HG03103 (cell line): ENCODE measurements around the gene TSGA10IP.

Source experiments
- ATAC-seq: cut with Tn5 transposase; IDR thresholded peaks from one replicate; pipeline ENCODE4 v1.9.1; 2021; ENCODE audit warnings: low read depth; ENCODE audit not compliant: unreplicated experiment

Gene TSGA10IP

DNA sequence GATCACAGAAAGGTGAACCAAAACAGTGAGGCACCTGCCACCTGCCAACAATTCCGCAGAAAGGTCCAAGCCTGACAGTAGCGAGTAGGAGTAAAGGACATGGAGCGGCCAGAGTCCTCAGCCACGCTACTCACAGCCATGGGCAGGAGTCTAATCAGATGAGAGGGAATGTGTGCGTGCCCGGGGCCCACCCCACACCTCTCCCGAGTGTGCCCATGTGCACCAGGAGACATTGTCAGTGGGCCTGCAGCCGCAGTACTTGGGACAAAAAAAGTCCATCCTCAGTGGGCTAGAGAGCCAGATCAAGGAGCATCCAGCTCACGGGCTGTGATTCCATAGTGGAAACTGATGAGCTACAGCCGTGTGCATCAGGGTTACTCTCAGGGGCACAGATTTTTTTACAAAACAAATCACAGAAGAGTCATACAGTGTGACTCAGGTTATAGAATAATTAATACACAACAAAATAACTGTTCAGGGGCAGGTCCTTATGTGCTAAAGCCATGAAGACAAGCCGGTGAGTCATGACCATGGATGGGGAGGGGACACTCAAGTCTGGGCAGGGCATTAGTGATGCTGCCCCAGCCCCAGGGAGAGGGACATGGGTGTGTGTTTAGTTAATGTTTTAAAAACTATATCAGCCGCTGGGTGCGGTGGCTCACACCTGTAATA is 28.3 kb downstream of the TSGA10IP start:
- ATAC-seq = no peak

DNA sequence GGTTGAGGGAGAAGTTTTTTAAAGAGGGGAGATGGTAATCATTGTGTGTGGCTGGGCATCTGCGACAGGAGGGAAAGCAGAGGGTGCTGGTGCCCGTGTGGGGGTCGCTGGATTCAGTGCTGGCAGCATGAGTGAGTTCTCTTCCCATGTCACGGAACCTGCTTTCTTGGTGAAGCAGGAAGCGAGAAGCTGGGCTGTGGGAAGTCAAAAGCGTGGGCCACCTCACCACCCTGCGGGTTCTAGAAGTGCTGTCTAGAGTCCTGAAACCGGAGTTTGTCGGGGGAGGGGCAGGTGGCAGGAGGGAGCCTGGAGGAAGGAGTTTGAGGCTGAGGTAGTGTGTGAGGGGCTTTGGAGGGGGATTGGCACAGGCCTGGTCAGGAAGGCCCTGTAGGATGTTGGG is 30.5 kb downstream of the TSGA10IP start:
- ATAC-seq = no peak

DNA sequence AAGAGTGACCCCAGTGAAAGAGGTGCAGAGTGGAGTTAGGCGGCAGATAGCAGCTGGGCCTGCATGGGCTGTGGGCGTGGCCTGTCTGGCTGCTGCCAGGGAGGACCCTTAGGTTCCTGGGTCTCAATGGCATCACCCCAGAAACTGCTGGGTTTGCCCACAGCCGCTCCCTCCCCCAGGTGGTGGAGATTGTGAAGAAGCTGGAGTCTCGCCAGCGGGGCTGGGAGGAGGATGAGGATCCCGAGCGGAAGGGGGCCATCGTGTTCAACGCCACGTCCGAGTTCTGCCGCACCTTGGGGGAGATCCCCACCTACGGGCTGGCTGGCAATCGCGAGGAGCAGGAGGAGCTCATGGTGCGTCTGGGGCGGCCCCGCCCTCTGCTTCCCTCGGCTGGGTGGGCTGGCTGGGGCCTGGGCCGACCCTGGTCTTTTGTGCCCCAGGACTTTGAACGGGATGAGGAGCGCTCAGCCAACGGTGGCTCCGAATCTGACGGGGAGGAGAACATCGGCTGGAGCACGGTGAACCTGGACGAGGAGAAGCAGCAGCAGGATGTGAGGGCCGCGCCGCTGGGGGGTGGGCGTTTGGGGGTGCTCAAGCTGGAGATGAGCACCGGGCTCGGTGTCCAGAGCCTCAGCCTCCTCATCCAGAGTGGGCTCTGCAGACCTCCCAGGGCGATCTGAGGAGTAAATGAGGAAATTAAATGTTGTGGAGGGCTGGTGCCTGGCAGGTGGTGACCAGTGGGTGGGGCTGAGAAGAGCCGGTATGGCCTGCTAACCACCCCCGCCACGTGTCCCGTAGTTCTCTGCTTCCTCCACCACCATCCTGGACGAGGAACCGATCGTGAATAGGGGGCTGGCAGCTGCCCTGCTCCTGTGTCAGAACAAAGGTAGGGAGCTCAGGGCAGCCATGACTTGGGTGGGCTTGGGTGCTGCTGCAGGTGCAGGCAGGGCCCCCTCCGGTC is 31.2 kb downstream of the TSGA10IP start:
- ATAC-seq = no peak

DNA sequence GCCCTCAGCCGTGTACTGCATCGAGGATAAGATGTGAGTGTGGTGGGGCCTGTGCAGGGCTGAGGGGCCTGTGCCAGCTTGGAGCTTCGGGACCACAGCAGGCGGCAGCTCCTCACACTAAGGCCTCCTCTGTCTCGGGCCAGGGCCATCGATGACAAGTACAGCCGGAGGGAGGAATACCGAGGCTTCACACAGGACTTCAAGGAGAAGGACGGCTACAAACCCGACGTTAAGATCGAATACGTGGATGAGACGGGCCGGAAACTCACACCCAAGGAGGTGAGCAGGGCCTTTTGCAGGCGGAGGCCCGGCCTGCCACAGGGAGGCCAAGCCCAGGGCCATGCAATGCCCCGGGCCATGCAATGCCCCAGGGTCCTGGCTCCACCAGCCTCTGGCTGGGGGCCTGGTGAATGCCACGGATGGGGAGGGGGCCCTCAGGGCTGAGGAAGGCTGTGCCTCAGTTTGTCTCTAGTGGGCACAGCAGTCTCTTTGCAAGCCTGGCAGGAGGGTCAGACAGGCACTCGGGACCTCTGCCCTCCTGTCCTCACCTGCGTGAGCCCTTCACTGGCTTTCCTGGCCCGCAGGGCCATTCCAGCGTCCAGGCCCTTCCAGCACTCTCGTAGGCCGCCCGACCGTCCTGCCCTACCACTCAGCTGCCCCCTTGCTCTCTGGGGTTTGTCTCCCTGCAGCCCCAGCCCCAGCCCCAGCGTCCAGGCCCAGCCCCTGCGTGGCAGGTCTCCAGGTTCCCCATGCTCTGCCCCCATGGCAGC is 32.5 kb downstream of the TSGA10IP start:
- no peak for ATAC-seq

DNA sequence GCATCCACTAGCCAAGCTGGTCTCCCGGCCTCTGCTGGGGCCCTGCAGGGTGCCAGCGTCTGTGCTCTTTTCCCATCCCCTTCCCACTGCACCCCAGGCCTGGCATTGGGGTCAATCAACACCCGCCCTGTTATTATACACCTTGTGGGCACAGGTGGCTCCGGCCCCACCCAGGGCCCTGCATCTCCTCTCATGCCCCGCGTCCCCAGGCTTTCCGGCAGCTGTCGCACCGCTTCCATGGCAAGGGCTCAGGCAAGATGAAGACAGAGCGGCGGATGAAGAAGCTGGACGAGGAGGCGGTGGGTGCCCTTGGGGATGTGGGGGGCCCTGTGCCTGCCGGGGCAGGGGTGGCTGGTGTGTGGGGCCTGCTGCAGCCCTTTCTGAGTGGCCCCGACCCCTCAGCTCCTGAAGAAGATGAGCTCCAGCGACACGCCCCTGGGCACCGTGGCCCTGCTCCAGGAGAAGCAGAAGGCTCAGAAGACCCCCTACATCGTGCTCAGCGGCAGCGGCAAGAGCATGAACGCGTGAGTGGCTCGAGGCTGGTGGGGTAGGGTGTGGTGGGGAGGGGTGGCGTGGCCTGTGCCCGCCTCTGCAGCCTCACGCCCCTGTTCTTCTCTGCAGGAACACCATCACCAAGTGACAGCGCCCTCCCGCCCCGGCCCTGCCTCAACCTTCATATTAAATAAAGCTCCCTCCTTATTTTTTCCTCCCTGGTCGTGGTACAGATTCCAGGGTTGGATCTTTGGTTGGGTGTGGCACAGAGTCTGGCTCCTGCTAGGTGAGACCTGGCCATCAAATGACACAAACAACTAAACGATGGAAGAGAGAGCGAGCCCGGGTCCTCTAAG is 33.3 kb downstream of the TSGA10IP start:
- no peak for ATAC-seq

DNA sequence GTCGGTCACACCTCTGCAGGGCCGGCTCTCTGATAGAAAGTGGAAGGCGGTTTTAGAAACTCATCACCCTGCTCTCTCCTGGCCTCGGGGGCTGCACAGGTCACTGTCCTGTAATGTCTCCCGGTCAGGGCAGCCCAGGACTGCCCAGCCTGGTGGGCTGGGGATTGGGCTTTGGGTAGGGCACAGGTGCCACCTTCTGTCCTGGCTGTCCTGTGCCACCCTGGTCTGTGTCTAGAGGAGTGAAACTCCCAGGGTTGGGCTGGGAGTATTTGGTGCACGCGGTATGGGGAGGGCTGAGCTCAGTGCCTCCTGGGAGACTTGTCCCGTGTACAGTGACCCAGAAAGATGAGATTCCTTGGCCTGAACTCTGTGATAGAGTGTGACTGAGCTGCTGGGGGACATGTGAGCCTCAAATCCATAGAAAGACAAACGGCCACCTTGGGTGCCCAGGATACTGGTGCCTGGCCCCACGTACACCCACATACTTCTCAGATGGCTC is 34.0 kb downstream of the TSGA10IP start:
- no peak for ATAC-seq

DNA sequence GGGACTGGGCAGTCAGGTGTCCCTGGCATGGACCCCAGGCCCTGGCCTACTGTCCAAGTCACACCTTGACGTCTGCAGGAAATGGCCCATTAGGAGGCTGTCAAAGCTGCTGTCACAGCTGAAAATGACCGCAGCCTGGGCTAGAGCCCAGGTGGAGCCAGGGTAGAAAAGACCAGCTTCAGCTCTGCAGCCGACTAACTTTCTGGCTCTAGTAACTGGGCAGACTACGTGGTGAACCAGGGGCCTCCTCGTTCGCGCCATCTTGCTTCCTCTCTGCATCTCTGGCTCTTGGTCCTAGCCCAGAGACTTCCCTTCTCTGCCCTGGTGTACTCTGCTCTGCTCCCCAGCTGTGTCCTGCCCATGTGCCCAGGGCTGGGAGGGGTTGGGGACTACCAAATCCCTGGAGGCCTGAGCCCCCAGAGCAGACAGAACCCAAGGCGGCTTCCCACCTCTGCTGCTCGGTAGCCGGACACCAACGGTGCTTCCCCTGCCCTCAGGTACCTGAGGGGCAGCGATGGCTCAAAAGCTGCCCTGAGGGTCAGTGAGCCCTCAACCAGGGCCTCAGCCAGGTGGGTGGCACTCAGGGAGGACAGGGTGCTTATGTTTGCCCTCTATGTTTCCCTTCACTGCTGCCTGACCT is 35.9 kb downstream of the TSGA10IP start:
- ATAC-seq = no peak

DNA sequence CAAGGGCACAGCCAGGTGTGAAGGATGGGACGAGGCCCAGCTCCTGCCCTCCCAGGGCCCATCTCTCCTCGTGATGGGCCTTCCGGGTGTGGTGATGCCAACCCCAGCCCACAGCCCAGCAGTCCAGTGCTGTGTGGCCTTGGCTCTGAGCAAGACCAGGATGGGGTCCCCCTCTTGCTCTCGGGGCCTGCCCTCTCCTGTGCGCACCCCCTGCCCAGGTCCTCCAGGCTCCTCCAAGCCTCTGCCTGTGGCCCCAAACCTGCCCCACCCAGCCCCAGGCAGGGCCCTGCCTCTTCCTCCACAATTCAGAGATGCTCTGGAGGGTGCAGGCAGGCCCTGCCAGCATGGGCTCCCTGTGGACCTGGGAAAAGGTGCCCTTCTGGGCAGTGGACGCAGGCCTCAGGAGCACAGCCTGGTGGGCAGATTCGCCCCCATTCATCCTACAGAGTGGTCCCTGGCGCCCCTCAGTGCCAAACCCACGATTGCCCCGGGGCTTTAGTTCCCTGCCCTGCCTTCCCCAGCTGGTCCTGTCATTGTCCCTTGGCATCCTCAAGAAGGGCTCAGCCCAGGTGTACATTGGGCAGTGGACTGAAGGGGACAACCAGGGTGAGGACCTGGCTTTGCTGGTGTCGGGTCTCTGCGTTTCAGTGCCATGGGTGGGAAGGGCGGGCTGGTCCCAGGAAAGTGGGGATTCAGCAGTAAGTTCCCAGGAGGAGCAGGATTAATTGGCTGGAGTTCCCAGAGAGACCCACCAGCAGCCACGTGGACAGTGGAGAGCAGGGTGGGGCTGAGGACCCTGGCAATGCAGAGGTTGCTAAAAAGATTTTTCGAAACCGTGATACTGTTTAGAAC is 36.9 kb downstream of the TSGA10IP start:
- no peak for ATAC-seq

DNA sequence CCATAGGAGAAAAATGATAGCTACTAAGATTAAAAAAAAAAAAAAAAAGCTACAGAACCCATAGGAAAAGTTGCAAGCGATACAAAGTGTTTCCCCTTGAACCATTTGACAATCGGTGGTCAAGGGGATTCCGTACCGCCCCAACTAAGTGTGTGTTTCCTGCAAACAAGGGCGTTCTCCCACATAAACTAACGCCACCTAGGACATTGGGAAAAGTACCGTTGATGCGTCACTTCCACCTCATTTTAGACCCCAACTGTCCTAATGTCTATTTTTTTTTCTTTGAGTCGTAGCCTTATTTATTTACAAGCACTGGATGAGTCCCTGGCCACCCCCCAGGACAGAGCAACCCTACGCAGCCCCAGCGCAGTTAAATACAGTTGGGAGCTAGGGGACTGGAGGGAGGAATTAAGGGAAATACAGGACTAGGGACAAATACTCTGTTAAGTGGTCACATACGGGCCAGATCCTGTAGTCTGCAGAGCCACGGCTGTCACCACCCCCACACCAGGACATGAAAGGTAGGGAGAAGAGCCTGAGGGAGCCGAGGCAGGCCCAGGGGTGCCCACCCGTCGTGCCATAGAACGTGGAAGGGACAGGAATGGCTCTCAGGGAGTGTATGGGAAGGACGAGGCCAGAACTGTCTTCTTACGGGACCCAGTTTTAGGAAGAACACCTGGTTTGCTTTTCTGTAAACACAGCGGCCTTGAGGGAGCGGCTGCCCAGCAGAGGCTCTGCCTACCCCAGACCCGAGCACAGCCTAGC is 37.7 kb downstream of the TSGA10IP start:
- ATAC-seq = no peak

DNA sequence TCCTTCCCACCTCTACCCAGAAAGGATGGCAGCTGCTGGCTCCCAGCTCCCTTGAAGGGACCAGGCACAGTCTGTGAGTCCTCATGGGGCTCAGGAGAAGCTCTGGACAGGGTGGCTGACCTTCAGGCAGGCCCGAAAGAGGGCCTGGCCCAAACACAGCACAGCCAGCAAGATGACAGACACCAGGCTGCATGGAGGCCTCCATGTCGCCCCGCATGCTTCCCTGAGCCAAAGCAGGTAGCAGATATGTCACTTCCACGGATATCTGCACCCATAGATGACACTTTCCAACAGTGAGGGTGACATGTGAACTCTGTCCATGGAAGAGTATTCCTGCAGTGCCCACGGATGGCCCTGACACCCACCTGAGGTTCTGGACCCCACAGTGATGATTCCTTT is 38.3 kb downstream of the TSGA10IP start:
- no peak for ATAC-seq

DNA sequence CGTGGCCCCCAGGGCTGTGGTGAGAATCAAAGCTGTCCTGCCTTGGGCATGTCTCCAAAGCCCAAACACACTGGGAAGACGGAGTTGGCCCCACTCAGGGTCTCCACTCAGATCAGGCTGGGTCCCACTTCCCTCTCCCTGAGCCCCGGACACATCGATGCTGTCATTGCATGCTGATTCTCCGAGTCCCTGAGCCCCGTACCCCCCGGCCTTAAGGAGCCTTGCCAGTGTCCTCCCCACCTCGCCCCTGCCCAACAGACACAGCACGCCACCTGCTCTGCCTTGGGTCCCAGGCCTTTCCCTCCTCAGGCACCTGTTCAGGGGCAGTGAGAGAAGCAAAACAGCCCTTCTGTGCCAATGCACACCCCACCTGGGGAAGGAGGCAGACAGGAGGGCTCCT is 42.1 kb downstream of the TSGA10IP start:
- no peak for ATAC-seq

DNA sequence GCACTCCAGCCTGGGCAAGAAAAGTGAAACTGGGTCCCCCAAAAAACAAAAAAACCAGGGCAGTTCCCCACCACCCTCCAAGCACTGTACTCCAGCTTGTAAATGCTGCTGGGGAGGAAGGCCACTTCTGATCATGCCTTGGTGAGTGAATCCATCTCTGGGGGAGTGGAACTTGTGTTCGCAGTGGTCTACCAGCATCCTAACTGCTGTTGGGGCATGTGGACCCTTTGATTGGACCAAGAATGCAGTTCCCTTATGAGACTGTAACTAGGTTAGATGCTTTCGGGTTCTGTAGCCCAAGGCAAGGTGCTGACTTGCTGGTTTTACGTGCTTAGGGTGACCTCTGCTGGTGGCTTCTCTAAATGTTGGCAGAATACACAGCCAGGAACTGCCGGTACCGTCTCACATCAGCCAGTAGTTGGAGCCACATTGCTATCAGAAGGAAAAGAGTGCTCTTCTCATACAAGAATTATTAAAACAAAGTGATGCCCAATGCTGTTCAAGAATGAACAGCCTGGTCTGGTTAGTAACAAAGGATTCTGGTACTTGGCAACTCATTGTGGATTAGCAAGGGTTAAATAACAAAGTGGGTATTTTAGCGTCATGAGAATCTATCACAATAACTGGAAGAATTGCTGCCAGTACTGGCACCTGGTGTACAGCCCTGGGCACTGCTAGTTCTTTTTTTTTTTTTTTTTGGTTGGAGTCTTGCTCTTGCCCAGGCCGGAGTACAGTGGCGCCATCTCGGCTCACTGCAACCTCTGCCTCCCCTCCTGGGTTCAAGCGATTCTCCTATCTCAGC is 43.7 kb downstream of the TSGA10IP start:
- peak; percentile 81 for ATAC-seq

DNA sequence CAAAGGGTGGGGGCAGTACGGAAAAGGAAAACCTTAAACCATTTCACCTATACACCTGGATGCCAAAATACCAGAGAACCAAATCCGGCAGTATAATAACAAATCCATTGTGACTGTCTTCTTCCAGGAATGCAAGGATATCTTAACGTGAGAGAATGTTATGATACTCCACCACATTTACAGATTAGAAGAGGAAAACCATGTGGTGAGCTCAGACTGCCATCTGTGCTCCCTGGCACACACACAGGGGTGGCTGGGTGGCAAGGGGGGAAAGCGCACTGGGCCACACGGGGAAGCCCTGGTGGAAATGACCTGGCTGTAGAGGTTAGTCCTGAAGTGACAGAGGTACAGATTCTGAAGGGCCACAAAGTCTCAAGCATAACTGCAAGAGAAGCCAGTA is 46.8 kb downstream of the TSGA10IP start:
- ATAC-seq = no peak

DNA sequence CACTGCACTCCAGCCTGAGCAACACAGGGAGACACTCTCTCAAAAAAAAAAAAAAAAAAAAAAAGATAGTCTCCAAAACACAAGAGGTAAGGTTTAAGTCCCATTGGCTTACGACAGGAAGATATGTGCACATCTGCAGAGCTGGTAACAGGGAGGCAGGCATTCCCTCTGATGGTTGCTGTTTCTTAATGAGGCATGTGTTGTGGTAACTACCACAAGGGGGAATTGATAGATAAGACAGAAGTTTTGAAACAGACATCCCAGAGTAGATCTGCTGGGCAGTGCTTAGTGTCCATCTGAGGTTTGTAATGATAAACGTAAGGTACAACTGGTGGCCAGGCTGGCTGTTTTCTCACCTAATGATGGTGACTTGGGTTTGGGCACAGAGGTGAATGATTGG is 52.0 kb downstream of the TSGA10IP start:
- ATAC-seq = no peak

DNA sequence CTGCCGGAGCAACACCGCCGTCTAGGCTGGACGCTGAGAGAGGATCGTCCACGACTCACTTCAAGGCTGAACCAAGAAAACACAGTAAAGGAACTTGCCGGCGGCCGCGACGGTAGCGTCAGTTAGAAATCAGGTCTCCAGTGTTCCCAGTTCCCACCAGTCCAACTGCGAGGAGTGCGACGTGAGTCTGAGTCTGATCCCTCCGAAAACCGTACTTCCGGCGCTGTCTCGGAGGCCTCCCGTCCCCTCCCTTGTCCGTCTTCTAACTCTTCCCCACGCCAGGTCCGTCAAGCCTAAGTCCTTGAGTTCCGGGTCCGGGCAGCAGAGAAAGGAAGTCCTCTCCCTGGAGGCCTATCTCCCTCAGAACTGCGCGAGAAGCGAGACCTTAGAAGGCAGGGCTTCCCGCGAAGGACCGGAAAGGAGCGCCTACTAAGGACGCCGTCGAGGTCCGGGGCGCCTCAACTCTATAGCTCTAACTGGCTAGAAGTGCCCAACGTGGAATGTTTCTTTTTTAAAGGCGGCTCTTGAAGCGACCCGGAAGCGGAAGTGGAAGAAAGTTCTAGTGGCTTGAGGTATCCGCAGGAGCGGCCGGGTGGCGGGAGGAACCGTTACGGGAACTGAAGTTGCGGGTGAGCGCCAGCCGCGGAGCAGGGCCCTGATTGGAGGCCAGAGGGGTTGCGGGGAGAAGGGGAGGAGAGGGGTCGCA is 56.8 kb downstream of the TSGA10IP start, which contains the start of the genes BANF1 and EIF1AD:
BANF1 (plus strand) TSS at position 562 of the 706 bp plus-strand sequence. CDS start 748 bp downstream, outside the sequence.
EIF1AD (minus strand) TSS at position 216 of the 706 bp plus-strand sequence. CDS start 1,768 bp downstream, outside the sequence.
- peak; percentile 57 for ATAC-seq

DNA sequence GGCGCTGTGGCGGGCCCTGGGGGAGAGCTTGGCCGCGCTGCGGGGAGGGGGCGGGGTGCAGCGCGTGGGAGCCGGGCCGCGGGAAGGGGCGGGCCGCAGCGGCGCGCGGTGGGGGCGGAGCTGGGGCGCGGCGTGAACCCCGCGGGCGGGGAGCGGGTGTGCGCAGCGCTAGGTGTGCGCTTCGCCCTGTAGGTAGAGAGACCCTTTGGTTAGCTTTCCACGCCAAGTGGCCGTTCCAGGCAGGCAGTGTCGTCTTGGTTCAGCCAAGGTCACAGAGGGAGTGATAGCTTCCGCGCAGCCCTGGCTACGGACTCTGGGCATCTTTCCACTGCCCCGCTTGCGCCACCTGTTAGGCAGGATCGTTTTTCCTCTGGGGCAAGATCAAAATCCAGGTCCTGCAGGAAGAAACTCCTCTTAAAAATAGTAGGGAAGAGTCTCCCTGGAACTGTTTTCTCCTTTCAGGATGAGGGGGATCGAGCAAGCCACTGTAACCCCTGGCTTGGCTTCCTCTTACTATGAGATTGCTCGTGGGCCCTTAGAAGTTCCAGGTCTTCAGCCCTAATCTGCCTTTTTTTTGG is 57.5 kb downstream of the TSGA10IP start:
- peak; percentile 34 for ATAC-seq
